Right cardiac atrium (tissue), 5 donors: ENCODE results near the gene SLC16A5. TPM values are rescaled to one million over a fixed set of nuclear protein-coding genes. Genes with fewer than 3 reads are reported as not detected.

ENCODE experiments used
- ATAC-seq, 2 donors: fragments of 200-7000 bp; cut with Tn5 transposase; one replicate each; pipeline versions ENCODE4 v1.8.0 to v1.9.1; 2020; ENCODE audit warnings: moderate library complexity in 2 of 2, mild to moderate bottlenecking in 1 of 2
- DNase-seq, 3 donors: peaks; one replicate each; pipeline ENCODE4 v3.0.0-alpha.2; 2020
- H3K27ac ChIP-seq: one replicate; pipeline ENCODE4 v1.5.1; 2013; ENCODE audit warnings: mild to moderate bottlenecking, low read length, control low read depth, moderate library complexity
- H3K27me3 ChIP-seq: one replicate; pipeline ENCODE4 v1.6.1; 2013; ENCODE audit not compliant: control insufficient read depth, insufficient read depth
- H3K4me1 ChIP-seq: one replicate; pipeline ENCODE4 v1.6.1; 2013; ENCODE audit warnings: low read length; ENCODE audit not compliant: control insufficient read depth, insufficient read depth
- H3K4me3 ChIP-seq: one replicate; pipeline ENCODE4 v1.5.1; 2013; ENCODE audit warnings: low read length, control low read depth
- H3K9me3 ChIP-seq: one replicate; pipeline ENCODE4 v1.6.1; 2013; ENCODE audit warnings: low read length; ENCODE audit not compliant: control insufficient read depth
- WGBS: extraction: QIAGEN DNeasy Blood & Tissue Kit; methylation state at CpG from one replicate; pipeline ENCODE4 v1.1.7; 2013; 5-methylcytosine and 5-hydroxymethylcytosine counted together
- intact Hi-C, 4 donors: fragments of 100-400 bp; cut with DNase I; formaldehyde crosslinking; loops; one replicate each; pipeline versions ENCODE4 v1.11.0 to v1.14.0; 2022 to 2023
- polyA plus RNA-seq: library from polyadenylated mRNA; stranded (reverse); fragments of 200-250 nt; gene quantifications from one replicate; pipeline ENCODE4 v1.2.3, GENCODE V29; 2013
- total RNA-seq, 4 donors: library from RNA; stranded (reverse); fragmentation: NEBNext Ultra II Directional; extraction: Animal tissue kit (Norgen Biotek cat#: 25700); gene quantifications; one replicate each; pipeline ENCODE4 v1.2.1, GENCODE V29; 2021
- donor health status: healthy with polysubstance abuse.
- donor health status: DM: no; HTN: yes; CAD: no.
- donor health status: DM: no; HTN: no; CAD: no.
- donor health status: DM: no; HTN: yes; CAD: no; lungs with severe emphysema.
- donor health status: DM: yes; HTN: yes; CAD: no.

The SLC16A5 gene
- total and polyA plus RNA-seq, 5 donors: 12.7 to 21.6 (median 16.9) TPM

- WGBS: 95% methylated on average over 5 of the region's 5 CpGs
- DNase-seq (no peak), ATAC-seq (no peak)
- Histone ChIP-seq H3K4me1 (no peaks in the 10 kb centered on the region), H3K27ac (no peak overlapping the region), H3K27me3 (no peaks in the 10 kb centered on the region), H3K9me3 (no peaks in the 10 kb centered on the region), H3K4me3 (no peak overlapping the region)
- intact Hi-C loops: no loop called here
Measured at GRCh38 chr17:75138519-75138918, 50.8 kb downstream of the SLC16A5 start.

GRCh38 chr17:75142236-75142971, 54.6 kb downstream of the SLC16A5 start:
- intact Hi-C loops: no loop called here
- no peak overlapping the region for H3K27ac ChIP-seq
- no peaks in the 10 kb centered on the region for H3K27me3 ChIP-seq
- DNase-seq (no peak), ATAC-seq (no peak)
- no peaks in the 10 kb centered on the region for H3K4me1 ChIP-seq
- H3K4me3 ChIP-seq: no peak overlapping the region
- 89% methylated on average over 13 of the region's 13 CpGs for WGBS
- no peaks in the 10 kb centered on the region for H3K9me3 ChIP-seq

- intact Hi-C loops: no loop called here
- WGBS: 90% methylated on average over 11 of the region's 11 CpGs
- Histone ChIP-seq H3K27ac (no peak overlapping the region), H3K4me3 (no peak overlapping the region), H3K27me3 (no peaks in the 10 kb centered on the region), H3K4me1 (no peaks in the 10 kb centered on the region), H3K9me3 (no peaks in the 10 kb centered on the region)
- ATAC-seq: no peak
- DNase-seq: no peak
Measured at GRCh38 chr17:75144816-75145512, 57.2 kb downstream of the SLC16A5 start.

GRCh38 chr17:75146592-75146991, 58.8 kb downstream of the SLC16A5 start:
- ATAC-seq (no peak), DNase-seq (no peak)
- no peak overlapping the region for H3K4me3 ChIP-seq
- H3K27ac ChIP-seq: no peak overlapping the region
- no peaks in the 10 kb centered on the region for H3K27me3 ChIP-seq
- intact Hi-C loops: no loop called here
- WGBS: 80% methylated on average over 3 of the region's 3 CpGs
- H3K4me1 ChIP-seq: no peaks in the 10 kb centered on the region
- H3K9me3 ChIP-seq: no peaks in the 10 kb centered on the region

- no peak for DNase-seq
- H3K27me3 ChIP-seq: no peaks in the 10 kb centered on the region
Measured at GRCh38 chr17:75147878-75148546, 60.3 kb downstream of the SLC16A5 start.

GRCh38 chr17:75151930-75152329, 64.2 kb downstream of the SLC16A5 start:
- no peak for DNase-seq
- ATAC-seq: no peak
- Histone ChIP-seq H3K4me1 (peaks cover 3% of the 10 kb centered on the region), H3K27ac (no peak overlapping the region), H3K4me3 (no peak overlapping the region), H3K27me3 (no peaks in the 10 kb centered on the region), H3K9me3 (no peaks in the 10 kb centered on the region)
- intact Hi-C loops: no loop called here
- WGBS: 94% methylated on average over 6 of the region's 6 CpGs

More at GRCh38 chr17:75147878-75148546, 60.3 kb downstream of the SLC16A5 start:
- ATAC-seq: no peak
- WGBS: 84% methylated on average over 6 of the region's 6 CpGs
- peaks cover 1% of the 10 kb centered on the region for H3K4me1 ChIP-seq
- no peak overlapping the region for H3K27ac ChIP-seq
- no peak overlapping the region for H3K4me3 ChIP-seq
- intact Hi-C loops: no loop called here
- H3K9me3 ChIP-seq: no peaks in the 10 kb centered on the region

- H3K27ac ChIP-seq: no peak overlapping the region
- H3K27me3 ChIP-seq: no peaks in the 10 kb centered on the region
- H3K9me3 ChIP-seq: no peaks in the 10 kb centered on the region
- WGBS: 84% methylated on average over 6 of the region's 6 CpGs
- no peak for DNase-seq
- no peak overlapping the region for H3K4me3 ChIP-seq
- H3K4me1 ChIP-seq: peaks cover 3% of the 10 kb centered on the region
- intact Hi-C loops: no loop called here
- ATAC-seq: no peak
Measured at GRCh38 chr17:75152523-75152921, 64.8 kb downstream of the SLC16A5 start.

- Histone ChIP-seq H3K4me3 (peak overlapping the region; percentile 82), H3K4me1 (peaks cover 3% of the 10 kb centered on the region), H3K9me3 (no peaks in the 10 kb centered on the region), H3K27me3 (no peaks in the 10 kb centered on the region), H3K27ac (no peak overlapping the region)
- intact Hi-C loops: no loop called here
- 5% methylated on average over 28 of the region's 28 CpGs for WGBS
- DNase-seq (peak in 1 of 3 donors; percentile 16), ATAC-seq (no peak)
Measured at GRCh38 chr17:75152922-75153779, 65.4 kb downstream of the SLC16A5 start.

GRCh38 chr17:75153780-75154194, 66.0 kb downstream of the SLC16A5 start:
- ATAC-seq (no peak), DNase-seq (no peak)
- H3K27me3 ChIP-seq: no peaks in the 10 kb centered on the region
- peak overlapping the region; percentile 82 for H3K4me3 ChIP-seq
- no peak overlapping the region for H3K27ac ChIP-seq
- under 1% methylated on average over 35 of the region's 35 CpGs for WGBS
- intact Hi-C loops: no loop called here
- H3K4me1 ChIP-seq: peaks cover 3% of the 10 kb centered on the region
- no peaks in the 10 kb centered on the region for H3K9me3 ChIP-seq

- Histone ChIP-seq H3K27me3 (no peaks in the 10 kb centered on the region), H3K4me3 (peak within 1 kb of the TSS; percentile 82), H3K4me1 (peaks cover 3% of the 10 kb centered on the region), H3K9me3 (no peaks in the 10 kb centered on the region), H3K27ac (peak within 1 kb of the TSS; percentile 80)
- peak; percentile 98 to 99 (median 99) for DNase-seq
- intact Hi-C loops: no loop called here
- ATAC-seq: peak; percentile 100
- 2% methylated on average over 67 of the region's 67 CpGs for WGBS
Measured at GRCh38 chr17:75154195-75155106, 66.7 kb downstream of the SLC16A5 start, which contains the start of gene JPT1. Gene JPT1, minus strand, starts transcription at chr17:75154512. Its CDS starts 115 bp downstream, at chr17:75154397.
